GM21529 (cell line): ENCODE data around the gene PRSS8.
"Not testable (repeated sequence)": the region's sequence is repeated elsewhere in the genome, so short reads cannot be mapped to it uniquely, and the experiment has no call there.

Experiments
- ATAC-seq: cut with Tn5 transposase; IDR thresholded peaks from one replicate; pipeline ENCODE4 v1.9.1; 2021; ENCODE audit not compliant: unreplicated experiment

Gene PRSS8

GRCh38 chr16:31107465-31107867 lies 28.1 kb downstream of the PRSS8 start:
- ATAC-seq = peak; percentile 64

- ATAC-seq = no peak
These were observed 28.7 kb downstream of the PRSS8 start for GRCh38 chr16:31106509-31107464.

GRCh38 chr16:31105677-31106213 lies 29.8 kb downstream of the PRSS8 start:
- ATAC-seq = peak; percentile 44

GRCh38 chr16:31100876-31101641 lies 34.5 kb downstream of the PRSS8 start:
- not testable (repeated sequence) for ATAC-seq

- ATAC-seq = no peak
These were observed 35.5 kb downstream of the PRSS8 start for GRCh38 chr16:31099860-31100638.

- ATAC-seq = peak; percentile 85
These were observed 41.0 kb downstream of the PRSS8 start, which contains the start of gene VKORC1 for GRCh38 chr16:31094424-31095120. TSS of gene VKORC1 (minus strand) at chr16:31094797. CDS start at chr16:31094729, 68 bp downstream.

- no peak for ATAC-seq
These were observed 41.5 kb downstream of the PRSS8 start for GRCh38 chr16:31094088-31094423.

- ATAC-seq = no peak
These were observed 42.3 kb downstream of the PRSS8 start for GRCh38 chr16:31093132-31093703.

- ATAC-seq = no peak
These were observed 43.2 kb downstream of the PRSS8 start for GRCh38 chr16:31092330-31092729.

GRCh38 chr16:31090540-31090939 lies 45.0 kb downstream of the PRSS8 start:
- no peak for ATAC-seq

GRCh38 chr16:31089199-31089598 lies 46.3 kb downstream of the PRSS8 start:
- no peak for ATAC-seq

GRCh38 chr16:31088459-31089183 lies 46.9 kb downstream of the PRSS8 start, which contains the start of gene PRSS53:
TSS of gene PRSS53 (minus strand) at chr16:31088943. CDS start at chr16:31088809, 134 bp downstream.
- ATAC-seq = no peak

GRCh38 chr16:31087971-31088370 lies 47.6 kb downstream of the PRSS8 start:
- no peak for ATAC-seq

GRCh38 chr16:31087481-31087880 lies 48.0 kb downstream of the PRSS8 start:
- no peak for ATAC-seq

- no peak for ATAC-seq
These were observed 49.0 kb downstream of the PRSS8 start for GRCh38 chr16:31086629-31086906.

- no peak for ATAC-seq
These were observed 49.5 kb downstream of the PRSS8 start for GRCh38 chr16:31085873-31086628.

- no peak for ATAC-seq
These were observed 50.1 kb downstream of the PRSS8 start for GRCh38 chr16:31085411-31085810.

- ATAC-seq = no peak
These were observed 50.8 kb downstream of the PRSS8 start for GRCh38 chr16:31084584-31085302.
